Measurements from ENCODE around the gene ASCC1. TPM values are rescaled to one million over a fixed set of nuclear protein-coding genes. Genes with fewer than 3 reads are reported as not detected.

ASCC1 gene
- total and polyA plus RNA-seq, 2 of the 13 experiments (the other 11 are each of a cell fraction or from before 2014, with no cell fraction given) = 21.6 to 30.1 TPM

DNA sequence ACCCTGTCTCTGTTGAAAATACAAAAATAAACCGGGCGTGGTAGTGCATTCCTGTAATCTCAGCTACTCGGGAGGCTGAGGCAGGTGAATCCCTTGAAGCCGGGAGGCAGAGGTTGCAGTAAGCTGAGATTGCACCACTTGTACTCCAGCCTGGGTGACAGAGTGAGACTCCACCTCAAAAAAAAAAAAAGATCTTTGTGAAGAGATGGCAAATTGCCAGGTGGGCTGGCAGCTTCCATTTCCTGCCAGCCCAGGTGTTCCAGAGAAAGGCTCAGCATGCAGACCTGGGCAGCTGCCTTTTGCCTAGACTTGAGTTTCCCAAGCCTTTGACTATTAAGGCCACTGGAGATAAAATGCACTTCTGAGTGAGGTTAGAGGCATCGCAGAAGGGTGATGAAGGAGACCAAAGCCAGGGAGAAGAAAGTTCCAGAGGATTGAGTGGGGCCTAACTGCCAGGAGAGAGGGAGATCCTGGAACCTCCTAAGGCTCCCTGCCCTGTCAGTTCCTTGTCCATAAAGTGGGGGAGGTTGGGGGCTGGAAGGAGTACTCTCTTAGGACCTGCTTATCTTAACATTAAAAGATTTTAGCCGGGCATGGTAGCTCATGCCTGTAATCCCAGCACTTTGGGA is 47.7 kb upstream of the ASCC1 start (continued):
- TF ChIP-seq ZNF335 (CRISPR knock-in tag; IDR thresholded peaks at IDR 0.05) = no peak
- no peak for TF ChIP-seq TSC22D2 (CRISPR knock-in tag; IDR thresholded peaks at IDR 0.05; ENCODE audit: borderline replicate concordance)
- peak; percentile 54; the same call in 1 of the 2 replicates for TF ChIP-seq PPARG (CRISPR knock-in tag; conservative IDR thresholded peaks at IDR 0.05)
- TF ChIP-seq SP5 (CRISPR knock-in tag; IDR thresholded peaks at IDR 0.05; ENCODE audit: borderline replicate concordance, low read depth) = peak; percentile 22; the same call in 1 of the 2 replicates
- TF ChIP-seq TEAD3 (CRISPR knock-in tag; optimal IDR thresholded peaks at IDR 0.05; ENCODE audit: borderline replicate concordance) = peak; percentile 14
- TF ChIP-seq, protein P1, sequence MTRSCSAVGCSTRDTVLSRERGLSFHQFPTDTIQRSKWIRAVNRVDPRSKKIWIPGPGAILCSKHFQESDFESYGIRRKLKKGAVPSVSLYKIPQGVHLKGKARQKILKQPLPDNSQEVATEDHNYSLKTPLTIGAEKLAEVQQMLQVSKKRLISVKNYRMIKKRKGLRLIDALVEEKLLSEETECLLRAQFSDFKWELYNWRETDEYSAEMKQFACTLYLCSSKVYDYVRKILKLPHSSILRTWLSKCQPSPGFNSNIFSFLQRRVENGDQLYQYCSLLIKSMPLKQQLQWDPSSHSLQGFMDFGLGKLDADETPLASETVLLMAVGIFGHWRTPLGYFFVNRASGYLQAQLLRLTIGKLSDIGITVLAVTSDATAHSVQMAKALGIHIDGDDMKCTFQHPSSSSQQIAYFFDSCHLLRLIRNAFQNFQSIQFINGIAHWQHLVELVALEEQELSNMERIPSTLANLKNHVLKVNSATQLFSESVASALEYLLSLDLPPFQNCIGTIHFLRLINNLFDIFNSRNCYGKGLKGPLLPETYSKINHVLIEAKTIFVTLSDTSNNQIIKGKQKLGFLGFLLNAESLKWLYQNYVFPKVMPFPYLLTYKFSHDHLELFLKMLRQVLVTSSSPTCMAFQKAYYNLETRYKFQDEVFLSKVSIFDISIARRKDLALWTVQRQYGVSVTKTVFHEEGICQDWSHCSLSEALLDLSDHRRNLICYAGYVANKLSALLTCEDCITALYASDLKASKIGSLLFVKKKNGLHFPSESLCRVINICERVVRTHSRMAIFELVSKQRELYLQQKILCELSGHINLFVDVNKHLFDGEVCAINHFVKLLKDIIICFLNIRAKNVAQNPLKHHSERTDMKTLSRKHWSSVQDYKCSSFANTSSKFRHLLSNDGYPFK (CRISPR knock-in tag; IDR thresholded peaks at IDR 0.05; ENCODE audit: borderline replicate concordance) = no peak
- TF ChIP-seq, protein P2, sequence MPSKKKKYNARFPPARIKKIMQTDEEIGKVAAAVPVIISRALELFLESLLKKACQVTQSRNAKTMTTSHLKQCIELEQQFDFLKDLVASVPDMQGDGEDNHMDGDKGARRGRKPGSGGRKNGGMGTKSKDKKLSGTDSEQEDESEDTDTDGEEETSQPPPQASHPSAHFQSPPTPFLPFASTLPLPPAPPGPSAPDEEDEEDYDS (CRISPR knock-in tag; IDR thresholded peaks at IDR 0.05) = peak; percentile 16; the same call in 1 of the 2 replicates
- TF ChIP-seq, protein P3, sequence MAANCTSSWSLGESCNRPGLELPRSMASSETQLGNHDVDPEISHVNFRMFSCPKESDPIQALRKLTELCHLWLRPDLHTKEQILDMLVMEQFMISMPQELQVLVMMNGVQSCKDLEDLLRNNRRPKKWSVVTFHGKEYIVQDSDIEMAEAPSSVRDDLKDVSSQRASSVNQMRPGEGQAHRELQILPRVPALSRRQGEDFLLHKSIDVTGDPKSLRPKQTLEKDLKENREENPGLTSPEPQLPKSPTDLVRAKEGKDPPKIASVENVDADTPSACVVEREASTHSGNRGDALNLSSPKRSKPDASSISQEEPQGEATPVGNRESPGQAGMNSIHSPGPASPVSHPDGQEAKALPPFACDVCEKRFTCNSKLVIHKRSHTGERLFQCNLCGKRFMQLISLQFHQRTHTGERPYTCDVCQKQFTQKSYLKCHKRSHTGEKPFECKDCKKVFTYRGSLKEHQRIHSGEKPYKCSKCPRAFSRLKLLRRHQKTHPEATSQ (CRISPR knock-in tag; IDR thresholded peaks at IDR 0.05; ENCODE audit: borderline replicate concordance) = no peak
- no peak for TF ChIP-seq ZNF564 (CRISPR knock-in tag; IDR thresholded peaks at IDR 0.05)
- TF ChIP-seq SMAD9 (CRISPR knock-in tag; IDR thresholded peaks at IDR 0.05) = no peak
- no peak for TF ChIP-seq HCFC1 (IDR thresholded peaks at IDR 0.05; ENCODE audit: low read depth, low read length)
- TF ChIP-seq, protein P4, sequence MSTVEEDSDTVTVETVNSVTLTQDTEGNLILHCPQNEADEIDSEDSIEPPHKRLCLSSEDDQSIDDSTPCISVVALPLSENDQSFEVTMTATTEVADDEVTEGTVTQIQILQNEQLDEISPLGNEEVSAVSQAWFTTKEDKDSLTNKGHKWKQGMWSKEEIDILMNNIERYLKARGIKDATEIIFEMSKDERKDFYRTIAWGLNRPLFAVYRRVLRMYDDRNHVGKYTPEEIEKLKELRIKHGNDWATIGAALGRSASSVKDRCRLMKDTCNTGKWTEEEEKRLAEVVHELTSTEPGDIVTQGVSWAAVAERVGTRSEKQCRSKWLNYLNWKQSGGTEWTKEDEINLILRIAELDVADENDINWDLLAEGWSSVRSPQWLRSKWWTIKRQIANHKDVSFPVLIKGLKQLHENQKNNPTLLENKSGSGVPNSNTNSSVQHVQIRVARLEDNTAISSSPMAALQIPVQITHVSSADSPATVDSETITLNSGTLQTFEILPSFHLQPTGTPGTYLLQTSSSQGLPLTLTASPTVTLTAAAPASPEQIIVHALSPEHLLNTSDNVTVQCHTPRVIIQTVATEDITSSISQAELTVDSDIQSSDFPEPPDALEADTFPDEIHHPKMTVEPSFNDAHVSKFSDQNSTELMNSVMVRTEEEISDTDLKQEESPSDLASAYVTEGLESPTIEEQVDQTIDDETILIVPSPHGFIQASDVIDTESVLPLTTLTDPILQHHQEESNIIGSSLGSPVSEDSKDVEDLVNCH (CRISPR knock-in tag; IDR thresholded peaks at IDR 0.05) = no peak
- peak; percentile 83 for TF ChIP-seq GATAD2A (CRISPR knock-in tag; IDR thresholded peaks at IDR 0.05)
- TF ChIP-seq ZNF20 (CRISPR knock-in tag; IDR thresholded peaks at IDR 0.05) = no peak

Data from HepG2 (cell line).